GM18870 (cell line): Measurements from ENCODE around the gene PGGHG.
"Not testable (repeated sequence)": the region's sequence is repeated elsewhere in the genome, so short reads cannot be mapped to it uniquely, and the experiment has no call there.

Source experiments
- ATAC-seq: cut with Tn5 transposase; IDR thresholded peaks from one replicate; pipeline ENCODE4 v1.9.1; 2021; ENCODE audit warnings: moderate library complexity; ENCODE audit not compliant: unreplicated experiment

The PGGHG gene

DNA sequence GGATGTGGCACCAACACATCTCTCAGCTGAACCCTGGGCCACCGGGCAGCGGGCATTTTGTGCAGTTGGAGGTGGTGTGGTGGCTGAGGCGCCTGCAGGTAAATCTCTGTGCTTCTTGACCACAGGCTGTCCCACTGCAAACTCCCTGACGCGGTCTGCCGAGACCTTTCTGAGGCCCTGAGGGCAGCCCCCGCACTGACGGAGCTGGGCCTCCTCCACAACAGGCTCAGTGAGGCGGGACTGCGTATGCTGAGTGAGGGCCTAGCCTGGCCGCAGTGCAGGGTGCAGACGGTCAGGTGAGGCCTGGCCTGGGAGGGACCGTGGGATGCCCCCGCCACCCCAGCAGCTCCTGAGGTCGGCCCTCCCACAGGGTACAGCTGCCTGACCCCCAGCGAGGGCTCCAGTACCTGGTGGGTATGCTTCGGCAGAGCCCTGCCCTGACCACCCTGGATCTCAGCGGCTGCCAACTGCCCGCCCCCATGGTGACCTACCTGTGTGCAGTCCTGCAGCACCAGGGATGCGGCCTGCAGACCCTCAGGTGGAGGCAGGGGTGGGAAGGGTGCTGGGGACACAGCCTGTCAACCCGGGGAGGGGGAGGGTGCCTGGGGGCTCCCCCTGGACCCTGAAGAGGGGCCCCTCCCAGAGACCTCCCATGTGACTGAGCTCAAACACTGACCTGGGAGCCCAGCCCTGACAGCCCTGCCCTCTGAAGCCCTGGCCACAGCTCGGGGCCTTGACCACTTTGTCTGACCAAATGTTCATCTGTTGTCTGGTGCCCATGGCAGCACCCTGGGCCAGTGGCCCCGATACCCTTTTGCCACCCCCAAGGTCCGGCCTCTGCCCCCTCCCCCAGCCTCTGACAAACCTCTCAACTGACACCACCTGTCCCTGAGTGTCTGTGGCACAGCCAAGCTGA, 4.6 kb upstream of the PGGHG start:
- ATAC-seq, result no peak

GRCh38 chr11:285021-285893, 3.7 kb upstream of the PGGHG start:
- no peak for ATAC-seq

DNA sequence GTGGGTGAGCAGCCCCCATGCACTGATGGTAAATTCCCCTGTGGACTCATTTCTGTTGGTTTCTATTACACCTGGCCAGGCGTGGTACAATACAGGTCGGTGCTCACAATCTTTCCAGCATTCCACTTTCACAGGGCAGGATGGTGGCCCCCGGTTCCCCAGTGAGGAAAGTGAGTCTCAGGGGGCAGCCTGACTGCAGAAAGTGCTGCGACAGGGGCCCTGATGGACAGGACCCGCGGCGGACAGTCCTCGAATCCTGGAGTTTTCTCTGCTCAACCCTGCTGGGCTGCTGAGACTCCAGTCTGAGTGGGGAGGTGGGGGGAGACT, 3.1 kb upstream of the PGGHG start:
- ATAC-seq, result no peak

DNA sequence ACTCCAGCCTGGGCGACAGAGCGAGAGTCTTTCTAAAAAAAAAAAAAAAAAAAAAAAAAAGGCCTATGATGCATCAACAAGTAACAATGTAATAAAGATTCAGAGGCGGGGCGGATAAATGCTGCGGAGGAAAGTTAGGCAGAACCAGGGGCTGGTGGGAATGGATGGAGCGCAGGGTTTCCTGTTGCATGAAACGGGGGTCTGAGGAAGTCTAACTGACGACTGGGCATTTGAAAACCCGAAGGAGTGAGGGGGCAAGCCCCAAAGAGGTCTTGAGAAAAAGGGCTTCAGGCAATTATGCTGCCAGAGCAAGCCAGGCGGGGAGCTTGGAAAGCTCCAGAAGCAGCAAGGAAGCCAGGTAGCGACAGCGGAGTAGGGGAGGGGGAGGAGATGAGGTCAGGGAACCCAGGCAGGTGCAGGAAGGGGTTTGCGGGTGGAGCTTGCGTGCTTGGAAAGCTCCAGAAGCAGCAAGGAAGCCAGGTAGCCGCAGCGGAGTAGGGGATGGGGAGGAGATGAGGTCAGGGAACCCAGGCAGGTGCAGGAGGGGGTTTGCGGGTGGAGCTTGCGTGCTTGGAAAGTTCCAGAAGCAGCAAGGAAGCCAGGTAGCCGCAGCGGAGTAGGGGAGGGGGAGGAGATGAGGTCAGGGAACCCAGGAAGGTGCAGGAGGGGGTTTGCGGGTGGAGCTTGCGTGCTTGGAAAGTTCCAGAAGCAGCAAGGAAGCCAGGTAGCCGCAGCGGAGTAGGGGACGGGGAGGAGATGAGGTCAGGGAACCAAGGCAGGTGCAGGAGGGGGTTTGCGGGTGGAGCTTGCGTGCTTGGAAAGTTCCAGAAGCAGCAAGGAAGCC, 1.7 kb upstream of the PGGHG start:
- not testable (repeated sequence) for ATAC-seq

DNA sequence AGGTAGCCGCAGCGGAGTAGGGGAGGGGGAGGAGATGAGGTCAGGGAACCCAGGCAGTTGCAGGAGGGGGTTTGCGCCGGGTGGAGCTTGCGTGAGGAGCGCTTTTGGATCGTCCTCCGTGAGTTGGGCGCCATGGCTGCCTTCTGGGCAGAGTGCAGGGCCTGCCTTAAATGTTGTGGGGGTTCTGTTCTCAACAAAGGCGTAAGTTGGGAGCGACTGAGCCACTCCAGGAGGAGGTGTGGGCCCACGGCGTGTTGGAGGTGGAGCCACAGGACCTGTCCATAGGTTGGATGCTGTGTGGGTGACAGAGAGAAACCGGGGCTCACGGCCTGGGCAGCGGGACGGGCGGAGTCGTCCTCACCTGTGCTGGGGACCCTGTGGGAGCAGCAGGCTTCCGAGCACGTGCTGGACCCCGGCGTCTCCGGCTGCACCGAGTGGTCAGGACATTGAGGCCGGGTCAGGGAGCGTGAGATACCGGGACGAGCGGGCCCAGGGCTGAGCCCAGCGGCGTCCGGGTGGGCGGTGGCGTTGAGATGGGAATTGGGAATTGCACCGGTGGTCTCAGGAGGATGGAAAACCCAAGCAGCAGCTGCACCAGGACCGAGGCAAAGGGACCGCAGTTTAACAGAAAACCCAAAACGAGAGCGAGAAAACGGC, 977 bp upstream of the PGGHG start:
- ATAC-seq, result no peak

GRCh38 chr11:289398-289711, 429 bp downstream of the PGGHG start:
- no peak for ATAC-seq

DNA sequence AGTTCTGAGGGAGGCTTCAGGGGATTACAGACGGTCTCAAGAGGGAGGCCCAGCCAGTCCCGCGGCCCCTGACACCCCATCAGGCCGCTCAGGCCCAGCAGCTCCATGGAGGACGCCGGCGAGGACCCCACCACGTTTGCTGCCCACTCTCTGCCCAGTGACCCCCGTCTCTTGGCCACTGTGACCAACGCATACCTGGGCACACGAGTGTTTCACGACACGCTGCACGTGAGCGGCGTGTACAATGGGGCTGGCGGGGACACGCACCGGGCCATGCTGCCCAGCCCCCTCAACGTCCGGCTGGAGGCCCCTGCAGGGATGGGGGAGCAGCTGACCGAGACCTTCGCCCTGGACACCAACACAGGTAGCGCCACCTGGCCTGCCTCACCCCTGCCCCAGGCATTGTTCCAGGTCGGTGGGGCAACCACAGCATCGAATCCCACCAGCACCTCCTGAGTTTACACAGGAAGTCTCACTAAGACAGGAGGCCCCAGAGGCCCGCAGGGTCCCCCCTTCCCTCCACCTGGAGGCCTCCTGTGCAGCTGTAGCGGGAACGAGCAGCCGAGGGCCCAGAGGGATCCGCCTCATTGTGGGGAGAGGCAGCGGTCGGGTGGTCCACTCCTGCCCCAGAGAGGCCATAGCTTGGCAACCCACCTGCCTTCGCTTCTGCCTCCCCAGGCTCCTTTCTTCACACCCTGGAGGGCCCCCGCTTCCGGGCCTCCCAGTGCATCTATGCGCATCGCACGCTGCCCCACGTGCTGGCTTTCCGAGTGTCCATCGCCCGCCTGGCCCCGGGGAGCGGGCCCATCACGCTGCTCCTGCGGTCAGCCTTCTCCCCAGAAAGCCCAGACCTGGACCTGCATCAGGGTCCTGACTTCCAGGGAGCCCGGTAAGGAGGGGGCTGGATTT, 1.0 kb downstream of the PGGHG start:
- ATAC-seq, result no peak

- no peak for ATAC-seq
Observed at GRCh38 chr11:290621-291231, 1.8 kb downstream of the PGGHG start.

DNA sequence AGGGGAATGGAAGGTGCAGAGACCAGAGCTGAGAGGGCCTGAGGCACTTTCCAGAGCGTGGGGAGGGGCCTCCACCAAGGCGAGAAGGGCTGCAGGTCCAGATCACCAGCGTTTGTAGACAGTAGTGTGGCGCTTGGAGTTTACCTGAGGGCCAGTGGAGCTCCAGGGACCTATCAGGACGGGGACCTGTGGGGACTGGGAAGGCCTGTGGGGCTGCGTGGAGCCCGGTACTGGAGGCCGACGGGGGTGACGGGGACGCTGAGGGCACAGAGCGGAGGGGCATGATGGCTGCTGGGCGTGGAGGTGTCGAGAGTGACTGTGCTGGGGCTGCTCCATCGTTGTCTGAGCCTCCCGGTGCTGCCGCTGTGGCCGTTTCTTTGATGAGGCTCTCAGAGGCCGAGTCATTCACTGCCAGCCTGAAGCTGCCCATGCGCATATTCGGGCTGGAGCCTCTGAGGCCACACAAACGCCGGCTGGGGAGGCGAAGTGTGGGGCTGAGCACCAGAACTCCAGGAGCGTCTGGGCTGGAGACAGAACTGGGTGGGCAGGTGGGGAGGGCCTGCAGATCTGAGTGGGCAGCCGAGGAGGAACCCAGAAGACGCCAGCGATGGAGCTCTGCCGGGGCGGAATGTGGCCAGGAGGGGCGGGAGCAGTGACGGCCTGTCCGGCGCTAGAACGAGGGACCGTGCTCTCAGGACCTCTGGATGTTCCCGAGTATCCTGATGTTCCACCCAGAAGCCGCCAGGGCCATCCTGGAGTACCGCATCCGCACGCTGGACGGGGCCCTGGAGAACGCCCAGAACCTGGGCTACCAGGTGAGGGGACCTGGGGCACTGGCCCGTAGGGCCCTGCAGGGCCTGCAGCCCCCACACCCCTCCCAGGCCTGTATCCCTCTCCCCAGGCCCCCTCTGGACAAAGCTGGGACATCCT, 2.6 kb downstream of the PGGHG start:
- no peak for ATAC-seq

DNA sequence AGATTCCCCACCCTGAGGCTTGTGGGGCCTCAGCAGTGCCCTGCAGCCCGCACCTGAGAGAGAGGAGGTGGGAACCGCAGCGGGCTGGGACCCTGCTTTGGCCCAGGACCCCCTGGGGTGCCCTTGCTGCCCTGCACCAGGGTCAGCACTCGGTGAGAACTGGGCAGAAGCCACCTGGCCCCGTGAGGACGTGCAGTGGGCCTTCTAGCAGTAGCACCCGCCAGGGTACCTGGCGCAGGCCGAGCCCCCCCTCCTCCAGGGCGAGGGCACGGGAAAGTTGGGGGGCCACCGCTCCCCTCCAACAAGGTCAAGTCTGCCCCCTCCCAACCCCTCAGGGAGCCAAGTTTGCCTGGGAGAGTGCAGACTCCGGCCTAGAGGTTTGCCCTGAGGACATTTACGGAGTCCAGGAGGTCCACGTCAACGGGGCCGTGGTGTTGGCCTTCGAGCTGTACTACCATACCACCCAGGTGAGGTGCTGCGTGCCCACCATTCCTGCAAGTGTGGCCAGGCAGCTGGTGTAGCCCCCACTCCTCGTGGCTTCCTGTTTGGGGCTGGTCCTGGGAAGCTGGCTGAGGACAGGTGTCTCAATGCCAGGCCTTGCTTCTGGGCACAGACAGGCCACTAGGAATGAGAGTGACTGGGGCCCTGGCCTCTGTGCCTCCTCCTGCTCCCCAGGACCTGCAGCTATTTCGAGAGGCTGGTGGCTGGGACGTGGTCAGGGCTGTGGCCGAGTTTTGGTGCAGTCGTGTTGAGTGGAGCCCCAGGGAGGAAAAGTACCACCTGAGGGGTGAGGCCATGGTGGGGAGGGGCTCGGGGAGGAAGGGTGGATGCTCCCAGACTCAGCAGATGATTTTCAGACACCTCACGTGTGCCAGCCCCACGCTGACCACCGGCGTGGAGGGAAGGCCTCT, 3.5 kb downstream of the PGGHG start:
- ATAC-seq, result no peak

- ATAC-seq, result no peak
Observed at GRCh38 chr11:293271-293851, 4.4 kb downstream of the PGGHG start.

- no peak for ATAC-seq
Observed at GRCh38 chr11:293852-294661, 5.1 kb downstream of the PGGHG start.

DNA sequence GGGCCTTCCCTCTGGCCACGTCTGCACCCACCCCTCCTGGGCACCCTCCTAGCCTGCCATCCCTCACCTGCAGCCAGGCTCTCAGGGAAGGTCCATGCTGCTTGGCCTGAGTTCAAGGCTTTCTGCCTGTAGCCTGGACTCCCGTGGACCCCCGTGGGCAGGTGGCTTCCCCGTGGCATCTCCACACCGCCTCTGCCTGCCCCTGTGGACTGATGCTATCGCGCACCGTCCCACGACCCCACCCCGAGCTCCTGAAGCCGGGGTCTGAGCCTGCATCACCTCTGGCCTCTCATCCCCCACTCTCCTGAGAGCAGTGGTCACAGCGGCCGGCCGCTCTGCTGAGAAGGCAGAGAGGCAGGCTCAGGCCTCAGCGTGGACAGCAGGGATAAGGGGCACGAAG, 5.9 kb downstream of the PGGHG start:
- no peak for ATAC-seq

GRCh38 chr11:295351-296170, 6.6 kb downstream of the PGGHG start:
- no peak for ATAC-seq
